ENCODE measurements around the gene RMRP.

DNA sequence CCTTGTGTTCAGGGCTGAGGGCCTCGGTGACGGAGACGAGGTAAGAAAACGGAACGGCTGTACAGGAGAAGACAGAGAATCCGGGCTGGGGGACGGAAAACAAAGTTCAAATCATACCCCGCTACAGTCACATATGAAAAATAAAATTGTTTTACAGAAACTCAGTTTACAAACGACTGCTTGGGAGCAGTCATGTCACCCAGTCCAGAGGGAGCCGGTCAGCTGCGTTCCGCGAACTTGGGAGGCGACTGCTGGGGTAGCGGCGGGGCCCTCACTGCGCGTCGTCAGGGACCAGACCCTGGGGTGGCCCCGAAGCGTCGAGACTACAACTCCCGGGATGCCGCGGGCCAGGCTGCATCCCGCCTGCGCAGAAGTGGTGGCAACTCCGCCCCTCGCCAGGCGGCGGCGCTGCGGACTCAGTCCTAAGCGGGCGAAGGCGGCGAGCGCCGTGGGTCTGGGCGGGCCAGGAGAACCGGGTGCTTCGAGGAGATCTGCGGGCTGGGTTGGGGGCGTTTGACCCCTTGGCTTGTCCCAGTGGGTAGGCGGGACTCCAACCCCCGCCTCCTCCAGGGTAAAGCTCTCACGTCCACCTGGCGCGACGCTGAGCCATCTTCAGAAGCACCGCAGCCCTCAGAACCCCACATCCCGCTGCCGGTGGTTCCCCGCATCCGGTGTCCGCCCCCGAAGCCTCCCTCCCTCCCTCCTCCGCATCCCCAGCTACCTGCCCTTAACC, 11.1 kb downstream of the RMRP start:
- TF ChIP-seq, protein P1, sequence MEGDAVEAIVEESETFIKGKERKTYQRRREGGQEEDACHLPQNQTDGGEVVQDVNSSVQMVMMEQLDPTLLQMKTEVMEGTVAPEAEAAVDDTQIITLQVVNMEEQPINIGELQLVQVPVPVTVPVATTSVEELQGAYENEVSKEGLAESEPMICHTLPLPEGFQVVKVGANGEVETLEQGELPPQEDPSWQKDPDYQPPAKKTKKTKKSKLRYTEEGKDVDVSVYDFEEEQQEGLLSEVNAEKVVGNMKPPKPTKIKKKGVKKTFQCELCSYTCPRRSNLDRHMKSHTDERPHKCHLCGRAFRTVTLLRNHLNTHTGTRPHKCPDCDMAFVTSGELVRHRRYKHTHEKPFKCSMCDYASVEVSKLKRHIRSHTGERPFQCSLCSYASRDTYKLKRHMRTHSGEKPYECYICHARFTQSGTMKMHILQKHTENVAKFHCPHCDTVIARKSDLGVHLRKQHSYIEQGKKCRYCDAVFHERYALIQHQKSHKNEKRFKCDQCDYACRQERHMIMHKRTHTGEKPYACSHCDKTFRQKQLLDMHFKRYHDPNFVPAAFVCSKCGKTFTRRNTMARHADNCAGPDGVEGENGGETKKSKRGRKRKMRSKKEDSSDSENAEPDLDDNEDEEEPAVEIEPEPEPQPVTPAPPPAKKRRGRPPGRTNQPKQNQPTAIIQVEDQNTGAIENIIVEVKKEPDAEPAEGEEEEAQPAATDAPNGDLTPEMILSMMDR (conservative IDR thresholded peaks at IDR 0.05): peak; percentile 73
- TF ChIP-seq EZH2 (IDR thresholded peaks at IDR 0.05; ENCODE audit: low read depth): no peak

Data from PC-9 (cell line).